Common myeloid progenitor, CD34-positive (primary cell): Measurements from ENCODE around the gene UST.
A peak's percentile ranks its signal among the peaks of the same experiment; 100 is the strongest.

Source experiments
- CTCF ChIA-PET: fragments of 350-600 bp; sonication (Branson Sonifier 250); formaldehyde crosslinking; loops from one replicate; lab custom pipeline; 2021; ENCODE audit warnings: antibody characterized with exemption; lab: Charles Lee
- POLR2A ChIA-PET: fragments of 350-600 bp; sonication (Branson Sonifier 250); formaldehyde crosslinking; loops from one replicate; lab custom pipeline; 2021; ENCODE audit warnings: antibody characterized with exemption; lab: Charles Lee
- DNase-seq, 3 donors: peaks; one replicate each; pipeline versions ENCODE4 v3.0.0 to v3.0.0-alpha.2; 2013
- H3K27ac ChIP-seq, 2 experiments: 1 replicate in 1 of 2; 2 replicates in 1 of 2; pipeline ENCODE4 v1.7.0; 2013; ENCODE audit warnings: inconsistent platforms in 2 of 2, low read length in 2 of 2, mild to moderate bottlenecking in 2 of 2, low read depth in 1 of 2, moderate library complexity in 1 of 2; ENCODE audit not compliant: severe bottlenecking in 2 of 2, insufficient read depth in 1 of 2, poor library complexity in 1 of 2
- H3K27me3 ChIP-seq, 5 experiments: replicated peaks in 2 of 5; 1 replicate in 3 of 5; 2 replicates in 2 of 5; pipeline versions ENCODE4 v1.6.1 to v1.7.0; 2013; ENCODE audit warnings: low read length in 4 of 5, mild to moderate bottlenecking in 2 of 5, moderate library complexity in 2 of 5, inconsistent platforms in 1 of 5; ENCODE audit not compliant: insufficient read depth in 5 of 5, control insufficient read depth in 4 of 5
- H3K36me3 ChIP-seq, 4 experiments: 1 replicate in 2 of 4; 2 replicates in 2 of 4; pipeline versions ENCODE4 v1.6.1 to v1.7.0; 2013; ENCODE audit warnings: low read length in 3 of 4, control low read depth in 1 of 4, mild to moderate bottlenecking in 1 of 4; ENCODE audit not compliant: control insufficient read depth in 4 of 4, insufficient read depth in 4 of 4
- H3K4me1 ChIP-seq, 4 experiments: 1 replicate in 3 of 4; 2 replicates in 1 of 4; pipeline versions ENCODE4 v1.6.1 to v1.7.1; 2013; ENCODE audit warnings: low read length in 3 of 4, mild to moderate bottlenecking in 3 of 4, control low read depth in 1 of 4, inconsistent platforms in 1 of 4, moderate library complexity in 1 of 4; ENCODE audit not compliant: control insufficient read depth in 4 of 4, insufficient read depth in 4 of 4; ENCODE audit errors: control extremely low read depth in 1 of 4
- H3K4me3 ChIP-seq, 7 experiments: 1 replicate in 4 of 7; 2 replicates in 3 of 7; pipeline versions ENCODE4 v1.5.1 to v1.7.0; 2013; ENCODE audit warnings: mild to moderate bottlenecking in 7 of 7, low read length in 6 of 7, moderate library complexity in 6 of 7, inconsistent platforms in 2 of 7, low read depth in 2 of 7, control low read depth in 1 of 7; ENCODE audit not compliant: insufficient read depth in 4 of 7, control insufficient read depth in 1 of 7; ENCODE audit errors: extremely low read depth in 1 of 7
- H3K9me3 ChIP-seq, 5 experiments: 1 replicate in 4 of 5; 2 replicates in 1 of 5; pipeline versions ENCODE4 v1.6.1 to v1.7.1; 2013; ENCODE audit warnings: low read length in 4 of 5, mild to moderate bottlenecking in 2 of 5, inconsistent platforms in 1 of 5, low read depth in 1 of 5, moderate library complexity in 1 of 5; ENCODE audit not compliant: control insufficient read depth in 4 of 5, insufficient read depth in 2 of 5; ENCODE audit errors: control extremely low read depth in 1 of 5
- WGBS: methylation state at CpG from one replicate; pipeline ENCODE4 v1.1.5; 2013; ENCODE audit not compliant: insufficient coverage; 5-methylcytosine and 5-hydroxymethylcytosine counted together

The UST gene

DNA sequence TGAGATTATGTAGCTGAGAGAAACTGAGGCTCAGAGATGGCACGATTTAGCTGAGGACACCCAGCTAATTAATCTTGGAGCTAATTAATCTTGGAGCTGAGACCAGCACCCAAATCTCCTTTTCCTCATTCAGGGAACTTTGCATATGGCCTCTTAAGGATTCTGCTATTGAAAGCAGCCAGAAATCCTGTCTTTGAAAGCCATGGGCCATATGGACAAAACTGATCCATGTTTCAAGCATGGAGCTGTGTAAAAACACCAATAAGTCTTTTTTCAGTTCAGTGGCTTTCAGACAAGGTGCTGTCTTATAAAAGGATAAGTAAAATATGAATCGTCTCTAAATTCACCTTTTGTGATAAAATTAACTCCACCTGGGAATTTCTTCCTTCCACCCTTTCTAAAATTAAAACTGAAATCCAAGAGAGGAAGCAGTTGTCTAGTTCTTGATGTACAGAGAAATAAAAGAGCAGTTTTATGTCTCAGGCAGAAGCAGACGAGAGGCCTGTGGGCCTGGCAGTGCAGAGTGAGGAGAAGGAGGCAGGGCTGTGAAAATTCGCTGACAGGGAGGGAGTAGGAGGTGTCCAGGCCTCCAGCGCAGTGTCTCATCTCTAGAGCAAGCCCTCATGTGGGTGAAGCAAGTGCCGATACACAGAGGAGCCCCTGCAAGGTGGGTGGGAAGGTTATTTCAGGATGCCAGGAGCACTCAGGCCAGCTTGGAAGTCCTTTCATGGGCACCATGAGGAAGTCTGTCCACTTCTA, 266.9 kb downstream of the UST start:
- Histone ChIP-seq H3K4me1 (peaks cover 3 to 17% (median 14%) of the 10 kb centered on the region in 4 experiments), H3K4me3 (no peak overlapping the region), H3K9me3 (no peaks in the 10 kb centered on the region), H3K27ac (no peak overlapping the region), H3K27me3 (no peaks in the 10 kb centered on the region), H3K36me3 (peaks cover 0 to under 1% (median 0%) of the 10 kb centered on the region in 4 experiments)
- 86% methylated on average over 5 of the region's 6 CpGs for WGBS
- POLR2A ChIA-PET = no interaction called here
- CTCF ChIA-PET = interaction anchor here (0.6 kb wide), 1 partner anchor 41 kb away, joined by 3 read pairs; no protein-coding TSS in a partner anchor
- DNase-seq = no peak

DNA sequence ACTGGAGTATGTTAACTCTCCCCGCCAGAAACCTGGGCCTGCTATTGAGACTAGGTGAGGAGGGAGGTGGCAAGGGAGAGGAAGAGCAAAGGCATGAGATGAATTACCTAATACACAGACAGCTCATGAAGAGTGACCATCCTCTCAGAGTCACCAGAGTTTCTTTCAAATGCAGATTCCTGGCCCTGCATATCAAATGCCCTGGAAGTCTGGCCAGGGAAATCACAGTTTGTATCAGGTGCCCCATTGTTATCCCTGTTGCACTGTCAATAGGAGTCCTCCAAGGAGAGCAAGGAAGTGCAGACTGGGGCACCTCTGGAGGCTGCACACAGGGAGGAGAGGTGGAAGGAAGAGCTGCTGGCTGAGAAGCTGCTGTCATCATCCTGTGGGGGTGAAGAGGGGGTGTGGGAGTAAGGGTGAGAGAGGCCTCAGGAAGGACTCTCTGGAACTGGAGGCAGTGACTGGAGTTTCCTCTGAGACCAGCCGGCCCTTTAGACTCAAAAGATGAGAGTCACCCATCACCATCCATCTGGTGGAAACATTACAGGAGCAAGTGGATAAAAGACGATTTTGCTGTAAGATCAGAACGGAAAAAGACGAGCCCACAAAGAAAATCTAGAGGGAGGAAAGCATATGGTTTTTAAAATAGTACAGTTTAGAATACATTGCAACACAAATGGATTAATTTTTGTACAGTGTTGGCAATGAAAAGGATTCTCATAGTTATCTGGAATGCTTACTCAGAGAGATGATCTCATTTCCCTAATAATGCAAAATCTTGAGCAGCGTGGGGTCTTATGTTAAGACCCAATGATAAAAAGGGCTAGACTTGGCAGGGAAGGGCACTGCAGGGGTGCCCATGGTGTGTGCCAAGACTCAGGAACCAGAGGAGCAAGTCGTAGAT, 268.1 kb downstream of the UST start:
- H3K27me3 ChIP-seq = no peaks in the 10 kb centered on the region
- H3K27ac ChIP-seq = no peak overlapping the region
- CTCF ChIA-PET = interaction anchor here (0.8 to 1.1 kb wide), 3 partner anchors 9 to 14 kb away, joined by 3 to 5 read pairs (median 3); no protein-coding TSS in a partner anchor
- H3K9me3 ChIP-seq = no peaks in the 10 kb centered on the region
- no peaks in the 10 kb centered on the region for H3K36me3 ChIP-seq
- H3K4me3 ChIP-seq = no peak overlapping the region
- WGBS = 76% methylated on average over 5 of the region's 7 CpGs
- DNase-seq = no peak
- H3K4me1 ChIP-seq = peaks cover 3 to 17% (median 14%) of the 10 kb centered on the region in 4 experiments
- POLR2A ChIA-PET = interaction anchor here (0.5 kb wide), 1 partner anchor 493 kb away, joined by 3 read pairs; no protein-coding TSS in a partner anchor

DNA sequence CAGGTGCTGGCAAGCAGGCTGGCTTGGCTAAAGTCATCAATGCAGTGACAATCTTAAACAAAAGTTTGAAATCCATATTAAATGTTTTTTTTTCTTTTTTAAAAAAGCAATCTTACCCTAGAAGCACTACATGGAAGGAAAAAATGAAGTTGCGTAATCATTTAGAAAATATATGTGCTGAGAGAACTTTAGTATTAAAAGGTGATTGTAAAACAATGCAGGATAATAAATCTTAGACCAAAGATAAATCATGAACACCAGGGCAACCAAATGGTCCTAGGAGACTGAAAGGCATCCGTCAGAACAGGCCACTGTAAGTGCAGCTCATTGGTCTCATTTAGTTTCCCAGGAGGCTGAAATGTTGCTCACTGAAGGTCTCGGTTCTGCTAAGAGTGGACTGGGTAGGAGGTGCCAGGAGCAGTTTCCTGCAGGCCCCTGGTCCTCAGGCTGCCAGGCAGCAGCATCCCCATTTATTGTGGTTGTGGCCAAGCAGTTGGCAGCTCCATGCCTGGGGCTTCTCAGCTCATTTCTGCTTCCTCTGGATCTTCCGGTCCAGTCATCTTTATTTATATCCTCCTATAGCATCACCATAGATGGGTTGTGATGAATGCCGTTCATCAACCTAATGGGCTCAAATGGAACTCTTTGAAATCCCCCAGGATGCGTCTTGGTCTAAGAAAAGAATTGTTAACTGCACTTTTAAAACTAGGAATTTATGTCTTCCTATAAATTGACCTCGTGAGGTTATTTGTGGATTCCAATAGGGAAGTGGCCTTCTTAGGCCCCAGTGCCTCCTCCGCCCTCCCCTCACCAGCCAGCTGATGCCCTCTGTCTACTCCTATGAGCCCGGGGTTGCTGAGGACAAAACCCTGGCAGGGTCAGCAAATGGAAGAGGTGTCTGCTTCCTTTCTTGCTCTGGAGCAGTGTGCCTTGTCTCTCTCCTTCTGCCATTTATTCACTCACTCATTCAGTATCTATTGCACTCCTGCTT, 269.0 kb downstream of the UST start:
- WGBS = 85% methylated on average over 8 of the region's 9 CpGs
- Histone ChIP-seq H3K27me3 (no peaks in the 10 kb centered on the region), H3K9me3 (no peaks in the 10 kb centered on the region), H3K36me3 (no peaks in the 10 kb centered on the region), H3K4me3 (no peak overlapping the region), H3K4me1 (peaks cover 3 to 17% (median 14%) of the 10 kb centered on the region in 4 experiments), H3K27ac (no peak overlapping the region)
- ChIA-PET CTCF (interaction anchor here (0.8 to 1.1 kb wide), 2 partner anchors 11 to 12 kb away, joined by 5 to 6 read pairs; no protein-coding TSS in a partner anchor), POLR2A (no interaction called here)
- peak in 2 of 3 donors; percentile 18 to 88 for DNase-seq

DNA sequence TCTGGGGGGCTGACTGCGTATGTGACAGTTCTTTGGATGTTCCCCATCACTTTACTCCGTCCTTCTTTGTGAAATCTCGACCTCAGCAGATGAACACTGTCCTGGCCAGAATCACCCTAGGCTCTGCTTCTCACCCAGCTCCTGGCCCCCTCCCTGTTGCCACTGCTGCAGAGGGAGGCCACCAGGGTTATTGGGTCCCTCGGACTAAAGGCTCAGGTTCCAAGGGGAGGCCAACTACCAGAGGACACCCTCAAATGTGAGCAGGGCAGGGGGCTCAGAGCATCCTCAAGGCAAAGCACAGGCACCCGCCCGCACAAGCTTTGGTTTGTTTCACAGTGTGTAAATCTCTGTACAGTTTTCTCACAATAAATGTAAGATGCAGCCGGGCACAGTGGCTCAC, 269.9 kb downstream of the UST start:
- Histone ChIP-seq H3K4me3 (no peak overlapping the region), H3K4me1 (peaks cover 3 to 17% (median 14%) of the 10 kb centered on the region in 4 experiments), H3K27me3 (no peaks in the 10 kb centered on the region), H3K9me3 (no peaks in the 10 kb centered on the region), H3K36me3 (peaks cover 0 to 2% (median 0%) of the 10 kb centered on the region in 4 experiments), H3K27ac (no peak overlapping the region)
- CTCF ChIA-PET = interaction anchor here (0.8 to 1.1 kb wide), 2 partner anchors 11 to 500 kb away, joined by 4 to 6 read pairs; no protein-coding TSS in a partner anchor
- 98% methylated on average over 6 of the region's 7 CpGs for WGBS
- no peak for DNase-seq
- POLR2A ChIA-PET = no interaction called here

DNA sequence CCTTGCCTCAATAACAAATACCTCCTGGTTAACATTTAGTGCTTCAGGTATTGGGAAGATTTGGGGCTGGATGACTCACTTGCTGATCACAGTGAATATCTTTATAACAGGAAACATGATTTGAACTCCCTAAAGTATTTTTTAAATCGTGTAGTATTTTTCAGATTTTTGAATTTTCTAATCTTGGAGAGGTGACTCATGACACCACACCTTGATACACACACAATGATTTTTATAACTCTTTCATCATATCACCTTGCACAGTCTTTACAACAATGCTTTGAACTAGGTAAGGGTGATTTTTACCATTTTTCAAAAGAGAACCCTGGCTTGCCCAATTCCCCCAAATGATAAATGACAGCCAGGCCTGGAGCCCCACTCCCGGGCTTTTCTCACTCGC, 273.5 kb downstream of the UST start:
- H3K27me3 ChIP-seq = no peaks in the 10 kb centered on the region
- 96% methylated on average over 2 of the region's 3 CpGs for WGBS
- H3K36me3 ChIP-seq = peaks cover 0 to 3% (median under 1%) of the 10 kb centered on the region in 4 experiments
- no peaks in the 10 kb centered on the region for H3K9me3 ChIP-seq
- H3K27ac ChIP-seq = no peak overlapping the region
- peaks cover under 1 to 13% (median 9%) of the 10 kb centered on the region in 4 experiments for H3K4me1 ChIP-seq
- POLR2A ChIA-PET = no interaction called here
- no peak overlapping the region for H3K4me3 ChIP-seq
- no peak for DNase-seq
- CTCF ChIA-PET = interaction anchor here (0.7 to 1.9 kb wide), 3 partner anchors 8 to 16 kb away, joined by 3 to 4 read pairs (median 3); no protein-coding TSS in a partner anchor

DNA sequence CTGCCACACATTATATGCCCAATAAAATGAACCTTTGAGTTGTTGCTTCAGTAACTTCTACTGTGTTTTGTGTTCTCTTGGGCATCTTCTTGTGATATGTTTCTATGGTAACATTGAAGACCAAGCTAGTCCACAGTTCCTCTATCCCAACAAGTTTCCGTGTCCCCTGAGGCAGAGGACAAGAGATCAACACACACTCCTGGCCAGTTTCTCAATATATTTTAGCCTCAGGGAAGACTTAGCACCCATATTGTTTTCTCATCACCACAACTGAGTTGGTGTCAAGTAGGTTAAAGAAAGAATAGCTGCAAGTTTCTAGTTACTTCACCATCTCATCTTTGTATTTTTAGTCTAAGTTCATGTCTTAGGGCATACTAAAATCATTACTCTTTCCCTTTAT, 277.5 kb downstream of the UST start:
- Histone ChIP-seq H3K9me3 (peaks cover 0 to 3% (median 0%) of the 10 kb centered on the region in 5 experiments), H3K4me3 (no peak overlapping the region), H3K27ac (no peak overlapping the region), H3K27me3 (no peaks in the 10 kb centered on the region), H3K4me1 (peaks cover 0 to 1% (median 0%) of the 10 kb centered on the region in 4 experiments), H3K36me3 (peaks cover 0 to 3% (median under 1%) of the 10 kb centered on the region in 4 experiments)
- ChIA-PET POLR2A (interaction anchor here (0.5 kb wide), 1 partner anchor 686 kb away, joined by 3 read pairs; no protein-coding TSS in a partner anchor), CTCF (interaction anchor here (1.4 to 8.3 kb wide), 4 partner anchors 11 to 492 kb away, joined by 3 to 50 read pairs (median 24); no protein-coding TSS in a partner anchor)
- no peak for DNase-seq
- WGBS = no CpG with 5 or more reads among the region's 1 CpG
